Measurements from ENCODE around the gene APBA1.

Gene APBA1

GRCh38 chr9:69637193-69637816 lies 34.9 kb downstream of the APBA1 start:
- Histone ChIP-seq H3K36me3 (ENCODE audit: low read length) (no peaks in the 10 kb centered on the region), H3K4me2 (ENCODE audit: low read depth, low read length, poor library complexity, severe bottlenecking) (no peak overlapping the region), H3K27ac (ENCODE audit: low read depth, low read length) (no peak overlapping the region), H3K79me2 (ENCODE audit: insufficient read depth, low read length) (no peaks in the 10 kb centered on the region), H3K9me2 (replicated peaks; ENCODE audit: insufficient read depth, low read length) (no peaks in the 10 kb centered on the region), H2AFZ (ENCODE audit: low read depth, low read length, severe bottlenecking) (no peak overlapping the region), H3K27me3 (ENCODE audit: low read length) (no peaks in the 10 kb centered on the region), H3K4me3 (ENCODE audit: insufficient read depth, low read length, poor library complexity, severe bottlenecking) (no peak overlapping the region), H3K9me3 (ENCODE audit: insufficient read depth, low read length) (no peaks in the 10 kb centered on the region), H3F3A (ENCODE audit: insufficient read depth) (no peaks in the 10 kb centered on the region), H3K9ac (ENCODE audit: low read length) (no peak overlapping the region), H4K20me1 (ENCODE audit: low read depth, low read length) (no peaks in the 10 kb centered on the region)
- TF ChIP-seq CTCF (IDR thresholded peaks at IDR 0.05; ENCODE audit: insufficient read depth, low read length, poor library complexity, severe bottlenecking) (no peak), EZH2phosphoT487 (conservative IDR thresholded peaks at IDR 0.05; ENCODE audit: low read length) (no peak)

GRCh38 chr9:69633716-69634115 lies 38.5 kb downstream of the APBA1 start:
- Histone ChIP-seq H3K4me2 (ENCODE audit: low read depth, low read length, poor library complexity, severe bottlenecking) (no peak overlapping the region), H3K9me2 (replicated peaks; ENCODE audit: insufficient read depth, low read length) (no peaks in the 10 kb centered on the region), H4K20me1 (ENCODE audit: low read depth, low read length) (no peaks in the 10 kb centered on the region), H3K36me3 (ENCODE audit: low read length) (no peaks in the 10 kb centered on the region), H3F3A (ENCODE audit: insufficient read depth) (no peaks in the 10 kb centered on the region), H3K79me2 (ENCODE audit: insufficient read depth, low read length) (no peaks in the 10 kb centered on the region), H2AFZ (ENCODE audit: low read depth, low read length, severe bottlenecking) (no peak overlapping the region), H3K9me3 (ENCODE audit: insufficient read depth, low read length) (no peaks in the 10 kb centered on the region), H3K27ac (ENCODE audit: low read depth, low read length) (no peak overlapping the region), H3K4me3 (ENCODE audit: insufficient read depth, low read length, poor library complexity, severe bottlenecking) (no peak overlapping the region), H3K9ac (ENCODE audit: low read length) (no peak overlapping the region), H3K27me3 (ENCODE audit: low read length) (no peaks in the 10 kb centered on the region)
- no peak for TF ChIP-seq EZH2phosphoT487 (conservative IDR thresholded peaks at IDR 0.05; ENCODE audit: low read length)
- TF ChIP-seq CTCF (IDR thresholded peaks at IDR 0.05; ENCODE audit: insufficient read depth, low read length, poor library complexity, severe bottlenecking): no peak

- no peak overlapping the region for H3K4me2 ChIP-seq (ENCODE audit: low read depth, low read length, poor library complexity, severe bottlenecking)
Observed at GRCh38 chr9:69632768-69633167, 39.4 kb downstream of the APBA1 start.

More at GRCh38 chr9:69632768-69633167, 39.4 kb downstream of the APBA1 start:
- Histone ChIP-seq H3K79me2 (ENCODE audit: insufficient read depth, low read length) (no peaks in the 10 kb centered on the region), H2AFZ (ENCODE audit: low read depth, low read length, severe bottlenecking) (no peak overlapping the region), H4K20me1 (ENCODE audit: low read depth, low read length) (no peaks in the 10 kb centered on the region), H3K9me3 (ENCODE audit: insufficient read depth, low read length) (no peaks in the 10 kb centered on the region), H3K36me3 (ENCODE audit: low read length) (no peaks in the 10 kb centered on the region), H3K9ac (ENCODE audit: low read length) (no peak overlapping the region), H3K9me2 (replicated peaks; ENCODE audit: insufficient read depth, low read length) (no peaks in the 10 kb centered on the region), H3F3A (ENCODE audit: insufficient read depth) (no peaks in the 10 kb centered on the region), H3K27me3 (ENCODE audit: low read length) (no peaks in the 10 kb centered on the region), H3K4me3 (ENCODE audit: insufficient read depth, low read length, poor library complexity, severe bottlenecking) (no peak overlapping the region), H3K27ac (ENCODE audit: low read depth, low read length) (no peak overlapping the region)
- TF ChIP-seq CTCF (IDR thresholded peaks at IDR 0.05; ENCODE audit: insufficient read depth, low read length, poor library complexity, severe bottlenecking) (no peak), EZH2phosphoT487 (conservative IDR thresholded peaks at IDR 0.05; ENCODE audit: low read length) (no peak)

Data from SU-DHL-6 (cell line).